ENCODE measurements around the gene TUBA4B. TPM values are rescaled to one million over a fixed set of nuclear protein-coding genes. Genes with fewer than 3 reads are reported as not detected.
A peak's percentile ranks its signal among the peaks of the same experiment; 100 is the strongest.

TUBA4B gene
- total and polyA plus RNA-seq, 2 of the 4 experiments (the other 2 are of a cell fraction): not detected

- Histone ChIP-seq H2AFZ (replicated peaks; ENCODE audit: low read length, poor library complexity) (peak overlapping the region; percentile 91), H3K56ac (ENCODE audit: extremely low read depth, insufficient read depth, low read length) (no peak overlapping the region), H3K4me3 (ENCODE audit: insufficient read depth, low read depth, low read length) (peak overlapping the region; percentile 84; the same call in 1 of the 2 replicates), H3K4me2 (ENCODE audit: low read depth, low read length) (peak overlapping the region; percentile 99), H3K4me1 (ENCODE audit: control insufficient read depth, insufficient read depth, low read length) (peaks cover 16% of the 10 kb centered on the region), H3K27me3 (ENCODE audit: control insufficient read depth, insufficient read depth, low read length) (no peaks in the 10 kb centered on the region), H2BK5ac (ENCODE audit: low read depth, low read length, poor library complexity, severe bottlenecking) (peak overlapping the region; percentile 46), H3K14ac (replicated peaks; ENCODE audit: low read depth, low read length) (peak overlapping the region; percentile 92), H3K9ac (ENCODE audit: low read depth, low read length) (peak overlapping the region; percentile 78; the same call in 1 of the 2 replicates), H3K18ac (ENCODE audit: low read depth, low read length) (no peak overlapping the region), H3K9me1 (ENCODE audit: insufficient read depth, low read length) (peaks cover 8% of the 10 kb centered on the region; the same call in 1 of the 2 replicates), H4K91ac (ENCODE audit: insufficient read depth, low read depth, low read length) (peak overlapping the region; percentile 58), H3K27ac (ENCODE audit: insufficient read depth, low read length) (peak overlapping the region; percentile 69), H2AK5ac (ENCODE audit: low read depth, low read length) (peak overlapping the region; percentile 65; the same call in 1 of the 2 replicates), H3K79me1 (ENCODE audit: low read depth in 1 of 2, low read length in 2 of 2) (peaks cover 5 to 19% of the 10 kb centered on the region in 2 experiments; a peak in 3 of 4 replicates), H3K23ac (ENCODE audit: low read depth, low read length) (peak overlapping the region; percentile 94), H4K20me1 (ENCODE audit: insufficient read depth, low read length) (peaks cover 9% of the 10 kb centered on the region; the same call in 1 of the 2 replicates), H2BK120ac (ENCODE audit: low read depth, low read length) (peak overlapping the region; percentile 6), H3K9me3 (ENCODE audit: control insufficient read depth, insufficient read depth, low read length) (no peaks in the 10 kb centered on the region), H4K8ac (ENCODE audit: low read depth in 2 of 2, low read length in 2 of 2) (peak overlapping the region in 1 of 2 experiments; percentile 52; a peak in 2 of 4 replicates), H2AK9ac (replicated peaks; ENCODE audit: low read depth, low read length, poor library complexity) (peak overlapping the region; percentile 90), H4K5ac (ENCODE audit: low read depth, low read length) (no peak overlapping the region), H3K4ac (ENCODE audit: low read depth, low read length) (peak overlapping the region; percentile 90), H3K36me3 (ENCODE audit: control insufficient read depth, insufficient read depth, low read length) (peaks cover 35% of the 10 kb centered on the region), H2BK15ac (ENCODE audit: low read depth, low read length) (no peak overlapping the region), H2BK20ac (ENCODE audit: low read depth, low read length) (no peak overlapping the region)
- CTCF ChIA-PET: interaction anchor here (0.6 to 1.4 kb wide), 2 partner anchors 10 to 179 kb away, joined by 3 to 5 read pairs; partner anchors contain the start of gene DNPEP
- ATAC-seq (ENCODE audit: low read depth): peak; percentile 1; the same call in 1 of the 2 replicates
- dilution Hi-C loops (cut with HindIII; ENCODE audit: low sequenced_read_pairs, unreplicated experiment) (no loop called here), in situ Hi-C loops (cut with MboI; ENCODE audit: low sequenced_read_pairs) (loop anchor here (5.0 kb wide), 1 partner anchor 36 kb away; the partner anchor contains the start of gene SLC23A3), intact Hi-C loops (cut with micrococcal nuclease) (loop anchor here (2.0 kb wide), 1 partner anchor 31 kb away; the partner anchor contains the start of gene CNPPD1)
- DNase-seq: peak; percentile 59
- 56% methylated on average over 5 of the region's 17 CpGs; no CpG with 5 or more reads in 1 of the 2 experiments for WGBS, 2 experiments (ENCODE audit: extremely low coverage in 2 of 2, insufficient read length in 1 of 2)
- POLR2A ChIA-PET (ENCODE audit: unreplicated experiment): interaction anchor here (1.1 kb wide), 1 partner anchor 9 kb away, joined by 3 read pairs; no protein-coding TSS in a partner anchor
- no TSS peak for BruUV-seq (replicated peaks)
- TF ChIP-seq SMC3 (IDR thresholded peaks at IDR 0.05; ENCODE audit: low read depth, low read length): no peak
- TF ChIP-seq BHLHE40 (IDR thresholded peaks at IDR 0.05; ENCODE audit: low read depth, low read length): peak; percentile 16; the same call in 1 of the 2 replicates
- TF ChIP-seq USF2 (IDR thresholded peaks at IDR 0.05; ENCODE audit: low read depth, low read length): no peak
- no peak for TF ChIP-seq MAFK (IDR thresholded peaks at IDR 0.05; ENCODE audit: low read depth, low read length)
- TF ChIP-seq CHD1 (IDR thresholded peaks at IDR 0.05; ENCODE audit: low read depth, low read length): no peak
- no peak for TF ChIP-seq CTCF (conservative IDR thresholded peaks at IDR 0.05; ENCODE audit: low read depth, low read length)
- TF ChIP-seq MXI1 (IDR thresholded peaks at IDR 0.05; ENCODE audit: borderline replicate concordance, low read depth, low read length): no peak
These were observed 44.9 kb upstream of the TUBA4B start for GRCh38 chr2:219207884-219208740.
